Measurements from ENCODE around the gene JAG2.

JAG2 gene

GRCh38 chr14:105151084-105151837 is 17.3 kb downstream of the JAG2 start:
- no peak for DNase-seq (ENCODE audit: low read depth in 2 of 2)

GRCh38 chr14:105150368-105151083 is 18.1 kb downstream of the JAG2 start:
- DNase-seq (ENCODE audit: low read depth in 2 of 2) = no peak

- no peak for DNase-seq (ENCODE audit: low read depth in 2 of 2)
Measured at GRCh38 chr14:105150026-105150367, 18.6 kb downstream of the JAG2 start.

GRCh38 chr14:105149146-105149781 is 19.3 kb downstream of the JAG2 start:
- DNase-seq (ENCODE audit: low read depth in 2 of 2) = no peak

GRCh38 chr14:105148604-105149145 is 19.9 kb downstream of the JAG2 start:
- DNase-seq (ENCODE audit: low read depth in 2 of 2) = no peak

GRCh38 chr14:105147671-105148603 is 20.6 kb downstream of the JAG2 start:
- DNase-seq (ENCODE audit: low read depth in 2 of 2) = no peak

- DNase-seq (ENCODE audit: low read depth in 2 of 2) = no peak
Measured at GRCh38 chr14:105146976-105147635, 21.5 kb downstream of the JAG2 start.

- no peak for DNase-seq (ENCODE audit: low read depth in 2 of 2)
Measured at GRCh38 chr14:105146181-105146975, 22.2 kb downstream of the JAG2 start.

GRCh38 chr14:105145381-105146180 is 23.0 kb downstream of the JAG2 start:
- DNase-seq (ENCODE audit: low read depth in 2 of 2) = no peak

GRCh38 chr14:105144666-105145380 is 23.8 kb downstream of the JAG2 start:
- no peak for DNase-seq (ENCODE audit: low read depth in 2 of 2)

GRCh38 chr14:105144026-105144665 is 24.4 kb downstream of the JAG2 start:
- no peak for DNase-seq (ENCODE audit: low read depth in 2 of 2)

- no peak for DNase-seq (ENCODE audit: low read depth in 2 of 2)
Measured at GRCh38 chr14:105143451-105144025, 25.0 kb downstream of the JAG2 start.

- DNase-seq (ENCODE audit: low read depth in 2 of 2) = no peak
Measured at GRCh38 chr14:105142651-105143450, 25.7 kb downstream of the JAG2 start.

GRCh38 chr14:105141486-105142281 is 26.9 kb downstream of the JAG2 start:
- DNase-seq (ENCODE audit: low read depth in 2 of 2) = no peak

- no peak for DNase-seq (ENCODE audit: low read depth in 2 of 2)
Measured at GRCh38 chr14:105141026-105141425, 27.6 kb downstream of the JAG2 start.

- no peak for DNase-seq (ENCODE audit: low read depth in 2 of 2)
Measured at GRCh38 chr14:105140581-105140980, 28.0 kb downstream of the JAG2 start.

All from stimulated activated CD4-positive, alpha-beta T cell treated with anti-CD3 and anti-CD28 coated beads, Interleukin-12 subunit alpha, Interleukin-12 subunit beta, amount 100 ng/mL, for 24 hours (primary cell).